Suppressor macrophage treated with lipopolysaccharide for 1 hour (primary cell): ENCODE data around the gene TFPI.
"Not testable (repeated sequence)": the region's sequence is repeated elsewhere in the genome, so short reads cannot be mapped to it uniquely, and the experiment has no call there.

Experiments used
- DNase-seq, 3 donors: peaks; one replicate each; pipeline ENCODE4 v3.0.0-alpha.2; 2020 to 2022

Gene TFPI

DNA sequence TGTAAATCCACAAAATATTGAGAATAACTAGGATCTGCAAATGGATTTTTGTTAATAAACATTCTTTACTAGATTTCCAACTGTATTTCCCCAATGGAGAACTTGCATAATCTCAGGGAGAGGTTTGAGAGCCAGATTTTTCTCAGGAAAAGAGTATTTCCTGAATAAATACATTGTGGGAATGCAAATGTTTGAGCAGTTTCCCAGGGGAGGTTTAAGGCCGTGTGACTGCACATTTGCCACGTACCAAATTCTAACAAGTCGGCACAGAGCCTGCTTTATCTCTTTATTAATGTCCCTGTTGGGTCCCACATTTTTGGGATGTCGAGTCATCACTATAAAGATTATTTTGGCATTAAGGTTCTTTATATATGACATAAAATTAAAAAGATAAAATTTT lies 27.0 kb downstream of the TFPI start:
- no peak for DNase-seq

DNA sequence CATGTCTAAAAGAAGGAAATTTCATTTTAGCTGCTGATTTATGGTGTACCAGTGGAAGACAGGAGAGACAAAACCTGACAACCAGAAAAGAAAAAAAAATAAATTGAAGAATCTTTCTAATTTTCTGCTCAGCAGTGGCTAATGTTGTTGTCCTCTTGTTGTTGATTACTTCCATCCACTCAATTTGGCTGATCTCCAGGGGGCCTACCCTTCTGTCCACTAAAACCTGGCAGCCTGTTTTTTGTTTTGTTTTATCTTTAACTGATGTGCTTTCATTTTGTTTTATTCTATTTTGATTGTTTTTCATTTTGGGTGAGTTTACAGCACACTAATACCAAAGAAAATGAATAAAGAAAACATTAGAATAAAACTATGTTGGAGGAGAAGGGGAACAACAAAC lies 27.4 kb downstream of the TFPI start:
- no peak for DNase-seq

DNA sequence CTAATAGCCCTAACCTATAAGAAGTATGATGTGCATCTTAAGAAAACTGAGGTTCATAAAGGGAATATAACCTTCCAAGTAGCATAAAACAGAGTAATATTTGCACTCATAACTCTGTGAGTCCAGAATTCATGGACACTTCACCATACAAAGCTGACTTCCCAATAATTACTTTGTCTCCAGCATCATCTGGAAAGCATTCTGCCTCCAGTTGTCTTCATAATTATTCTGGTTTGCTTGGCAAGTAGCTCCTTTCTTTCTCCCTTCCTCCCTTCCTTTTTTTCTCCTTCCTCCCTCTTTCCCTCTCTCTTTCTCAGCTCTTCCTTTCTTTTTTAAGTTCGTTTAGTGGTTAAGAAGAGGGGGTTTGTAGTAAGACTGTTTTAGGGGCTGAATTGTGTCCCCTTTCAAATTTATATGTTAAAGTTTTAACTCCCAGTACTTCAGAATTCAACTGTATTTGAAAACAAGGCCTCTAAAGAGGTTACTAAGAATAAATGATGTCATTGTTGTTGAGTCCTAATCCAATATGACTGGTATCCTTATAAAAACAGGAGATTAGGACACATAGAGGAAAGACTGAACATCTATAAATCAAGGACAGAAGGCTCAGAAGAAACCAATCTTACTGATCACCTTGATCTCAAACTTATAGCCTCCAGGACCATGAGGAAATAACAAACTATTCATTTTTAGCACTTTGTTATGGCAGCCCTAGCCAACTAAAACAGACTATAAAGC lies 28.9 kb downstream of the TFPI start:
- no peak for DNase-seq

DNA sequence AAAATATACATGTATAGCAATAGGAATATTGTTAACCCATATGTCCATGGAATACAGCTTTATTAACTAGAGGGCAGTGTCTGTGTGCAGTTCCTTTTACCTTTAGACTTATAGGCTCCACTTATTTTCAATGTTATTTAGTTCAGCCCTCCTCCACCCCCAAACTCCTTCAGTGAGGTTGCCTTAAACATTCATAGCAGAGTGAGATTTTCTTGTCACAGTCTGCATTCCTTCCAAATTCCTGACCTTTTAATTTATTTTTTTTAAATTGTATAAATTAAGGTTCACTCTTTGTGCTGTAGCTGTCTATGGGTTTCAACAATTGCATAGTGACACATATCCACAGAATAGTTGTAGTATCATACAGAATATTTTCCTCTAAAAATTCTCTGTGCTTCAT lies 30.9 kb downstream of the TFPI start:
- no peak for DNase-seq

DNA sequence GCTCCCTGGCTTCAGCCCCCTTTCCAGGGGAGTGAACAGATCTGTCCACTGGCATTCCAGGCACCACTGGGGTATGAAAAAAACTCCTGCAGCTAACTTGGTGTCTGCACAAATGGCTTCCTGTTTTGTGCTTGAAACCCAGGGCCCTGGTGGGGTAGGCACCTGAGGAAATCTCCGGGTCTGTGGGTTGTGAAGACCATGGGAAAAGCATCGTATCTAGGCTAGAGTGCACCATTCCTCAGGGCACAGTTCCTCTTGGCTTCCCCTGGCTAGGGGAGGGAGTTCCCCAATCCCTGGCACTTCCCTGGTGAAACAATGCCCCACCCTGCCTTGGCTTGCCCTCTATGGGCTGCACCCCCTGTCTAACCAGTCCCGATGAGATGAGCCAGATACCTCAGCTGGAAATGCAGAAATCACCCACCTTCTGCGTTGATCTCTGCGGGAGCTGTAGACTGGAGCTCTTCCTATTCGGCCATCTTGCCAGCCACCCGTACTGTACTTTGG lies 34.1 kb downstream of the TFPI start:
- no peak for DNase-seq

DNA sequence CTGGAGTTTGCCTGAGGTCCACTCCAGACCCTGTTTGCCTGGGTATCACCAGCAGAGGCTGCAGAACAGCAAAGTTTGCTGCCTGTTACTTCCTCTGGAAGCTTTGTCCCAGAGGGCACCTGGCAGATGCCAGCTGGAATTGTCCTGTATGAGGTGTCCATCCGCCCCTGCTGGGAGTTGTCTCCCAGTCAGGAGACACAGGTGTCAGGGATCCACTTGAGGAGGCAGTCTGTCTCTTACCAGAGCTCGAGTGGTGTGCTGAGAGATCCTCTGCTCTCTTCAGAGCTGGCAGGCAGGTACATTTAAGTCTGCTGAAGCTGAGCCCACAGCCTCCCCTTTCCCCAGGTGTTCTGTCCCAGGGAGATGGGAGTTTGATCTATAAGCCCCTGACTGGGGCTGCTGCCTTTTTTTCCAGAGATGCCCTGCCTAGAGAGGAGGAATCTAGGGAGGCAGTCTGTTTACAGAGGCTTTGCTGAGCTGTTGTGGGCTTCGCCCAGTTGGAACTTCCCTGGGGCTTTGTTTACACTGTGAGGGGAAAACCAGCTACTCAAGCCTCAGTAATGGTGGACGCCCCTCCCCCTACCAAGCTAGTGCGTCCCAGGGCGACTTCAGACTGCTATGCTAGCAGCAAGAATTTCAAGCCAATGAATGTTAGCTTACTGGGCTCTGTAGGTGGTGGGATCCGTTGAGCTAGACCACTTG lies 34.7 kb downstream of the TFPI start:
- DNase-seq = no peak

DNA sequence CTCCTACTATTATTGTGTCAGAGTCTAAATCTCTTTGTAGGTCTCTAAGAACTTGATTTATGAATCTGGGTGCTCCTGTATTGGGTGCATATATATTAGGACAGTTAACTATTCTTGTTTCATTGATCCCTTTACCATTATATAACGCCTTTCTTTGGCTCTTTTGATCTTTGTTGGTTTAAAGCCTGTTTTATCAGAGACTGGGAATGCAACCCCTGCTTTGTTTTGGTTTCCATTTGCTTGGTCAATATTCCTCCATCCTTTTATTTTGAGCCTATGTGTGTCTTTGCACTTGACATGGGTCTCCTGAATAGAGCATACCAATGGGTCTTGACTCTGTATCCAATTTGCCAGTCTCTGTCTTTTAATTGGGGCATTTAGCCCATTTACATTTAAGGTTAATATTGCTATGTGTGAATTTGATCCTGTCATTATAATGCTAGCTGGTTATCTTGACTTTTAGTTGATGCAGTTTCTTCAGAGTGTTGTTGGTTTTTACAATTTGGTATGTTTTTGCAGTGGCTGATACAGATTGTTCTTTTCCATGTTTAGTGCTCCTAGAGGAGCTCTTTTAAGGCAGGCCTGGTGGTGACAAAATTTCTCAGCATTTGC lies 36.4 kb downstream of the TFPI start:
- DNase-seq = not testable (repeated sequence)

DNA sequence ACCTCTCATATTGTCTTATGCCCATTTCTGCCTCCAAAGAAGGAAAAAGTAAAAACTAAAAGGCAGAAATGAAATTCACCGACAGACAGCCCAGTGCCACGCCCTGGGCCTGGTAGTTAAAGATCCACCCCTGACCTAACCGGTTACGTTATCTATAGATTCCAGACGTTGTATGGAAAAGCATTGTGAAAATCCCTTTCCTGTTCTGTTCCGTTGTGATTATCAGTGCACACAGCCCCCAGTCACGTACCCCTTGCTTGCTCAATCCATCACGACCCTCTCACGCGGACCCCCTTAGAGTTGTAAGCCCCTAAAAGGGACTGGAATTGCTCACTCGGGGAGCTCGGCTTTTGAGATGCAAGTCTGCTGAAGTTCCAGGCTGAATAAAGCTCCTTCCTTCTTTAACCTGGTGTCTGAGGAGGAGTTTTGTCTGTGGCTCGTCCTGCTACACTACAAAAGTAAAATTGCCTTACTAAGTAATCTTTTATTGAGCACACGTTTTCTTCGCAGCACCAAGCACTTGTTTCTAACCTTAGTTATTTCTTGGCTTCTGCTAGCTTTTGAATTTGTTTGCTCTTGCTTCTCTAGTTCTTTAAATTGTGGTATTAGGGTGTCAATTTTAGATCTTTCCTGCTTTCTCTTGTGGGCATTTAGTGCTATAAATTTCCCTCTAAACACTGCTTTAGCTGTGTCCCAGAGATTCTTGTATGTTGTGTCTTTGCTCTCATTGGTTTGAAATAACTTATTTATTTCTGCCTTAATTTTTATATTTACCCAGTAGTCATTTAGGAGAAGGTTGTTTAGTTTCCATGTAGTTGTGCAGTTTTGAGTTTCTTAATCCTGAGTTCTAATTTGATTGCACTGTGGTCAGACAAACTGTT lies 37.4 kb downstream of the TFPI start:
- not testable (repeated sequence) for DNase-seq

DNA sequence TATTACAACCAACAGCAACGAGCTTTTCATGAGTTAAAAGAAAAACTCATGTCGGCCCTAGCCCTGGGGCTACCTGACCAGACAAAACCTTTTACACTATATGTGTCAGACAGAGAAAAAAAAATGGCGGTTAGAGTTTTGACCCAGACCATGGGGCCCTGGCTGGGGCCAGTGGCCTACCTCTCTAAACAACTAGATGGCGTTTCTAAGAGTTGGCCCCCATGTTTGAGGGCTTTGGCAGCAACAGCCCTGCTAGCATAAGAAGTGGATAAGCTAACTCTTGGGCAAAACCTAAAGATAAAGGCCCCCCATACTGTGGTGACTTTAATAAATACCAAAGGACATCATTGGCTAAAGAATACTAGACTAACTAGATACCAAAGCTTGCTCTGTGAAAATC lies 39.3 kb downstream of the TFPI start:
- DNase-seq = no peak

DNA sequence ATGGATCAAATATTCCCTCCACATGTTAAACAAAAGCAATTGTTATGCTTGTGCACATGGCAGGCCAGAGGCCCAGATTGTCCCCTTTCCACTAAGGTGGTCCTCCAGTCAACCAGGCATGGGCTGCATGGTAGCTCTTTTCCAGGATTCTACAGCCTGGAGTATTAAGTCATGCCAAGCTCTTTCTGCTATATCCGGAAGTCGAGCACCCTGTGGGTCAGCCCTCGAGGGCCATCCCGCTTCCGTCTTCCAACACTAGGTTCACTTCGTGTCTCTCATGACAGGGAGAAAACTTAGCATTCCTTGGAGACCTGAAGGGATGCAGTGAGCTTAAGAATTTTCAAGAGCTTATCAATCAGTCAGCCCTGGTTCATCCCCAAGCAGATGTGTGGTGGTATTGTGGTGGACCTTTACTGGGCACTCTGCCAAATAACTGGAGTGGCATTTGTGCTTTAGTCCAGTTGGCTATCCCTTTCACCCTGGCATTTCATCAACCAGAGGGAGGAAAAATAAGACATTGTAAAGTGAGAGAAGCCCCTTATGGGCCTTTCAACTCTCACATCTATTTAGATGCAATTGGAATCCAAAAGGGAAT lies 39.9 kb downstream of the TFPI start:
- not testable (repeated sequence) for DNase-seq

DNA sequence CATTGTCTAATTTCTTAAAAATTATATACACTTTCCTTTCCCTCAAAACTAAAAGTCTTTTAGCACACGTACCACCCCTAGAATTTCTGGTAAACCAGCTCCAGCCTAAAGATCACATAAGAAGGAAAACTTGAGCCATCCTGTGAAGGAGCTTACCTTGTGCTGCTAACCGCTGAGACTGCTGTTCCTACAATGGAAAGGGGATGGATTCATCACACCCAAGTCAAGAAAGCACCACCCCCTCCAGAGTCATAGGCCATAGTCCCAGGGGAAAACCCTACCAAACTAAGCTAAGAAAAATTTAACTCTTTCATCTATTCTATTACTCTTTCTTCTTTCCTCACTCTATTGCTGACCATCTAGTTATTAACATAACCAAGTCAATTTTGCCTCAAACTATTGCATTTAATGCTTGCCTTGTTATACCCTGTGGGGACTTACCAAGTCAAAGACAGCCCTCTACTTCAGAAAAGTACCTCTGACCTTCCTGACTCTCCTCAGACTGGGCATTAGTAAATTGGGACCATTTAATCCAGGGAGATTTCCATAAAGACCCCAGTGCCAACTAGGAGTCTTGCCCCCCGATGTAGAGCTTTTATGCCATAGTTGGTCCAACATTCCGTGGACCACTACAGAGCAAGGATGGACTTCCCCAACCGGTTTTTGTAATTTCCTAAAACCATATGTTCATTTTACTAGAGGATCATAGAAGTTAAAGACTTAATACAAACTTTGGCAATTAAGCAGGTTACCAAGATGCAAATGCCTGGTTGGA lies 40.6 kb downstream of the TFPI start:
- not testable (repeated sequence) for DNase-seq

DNA sequence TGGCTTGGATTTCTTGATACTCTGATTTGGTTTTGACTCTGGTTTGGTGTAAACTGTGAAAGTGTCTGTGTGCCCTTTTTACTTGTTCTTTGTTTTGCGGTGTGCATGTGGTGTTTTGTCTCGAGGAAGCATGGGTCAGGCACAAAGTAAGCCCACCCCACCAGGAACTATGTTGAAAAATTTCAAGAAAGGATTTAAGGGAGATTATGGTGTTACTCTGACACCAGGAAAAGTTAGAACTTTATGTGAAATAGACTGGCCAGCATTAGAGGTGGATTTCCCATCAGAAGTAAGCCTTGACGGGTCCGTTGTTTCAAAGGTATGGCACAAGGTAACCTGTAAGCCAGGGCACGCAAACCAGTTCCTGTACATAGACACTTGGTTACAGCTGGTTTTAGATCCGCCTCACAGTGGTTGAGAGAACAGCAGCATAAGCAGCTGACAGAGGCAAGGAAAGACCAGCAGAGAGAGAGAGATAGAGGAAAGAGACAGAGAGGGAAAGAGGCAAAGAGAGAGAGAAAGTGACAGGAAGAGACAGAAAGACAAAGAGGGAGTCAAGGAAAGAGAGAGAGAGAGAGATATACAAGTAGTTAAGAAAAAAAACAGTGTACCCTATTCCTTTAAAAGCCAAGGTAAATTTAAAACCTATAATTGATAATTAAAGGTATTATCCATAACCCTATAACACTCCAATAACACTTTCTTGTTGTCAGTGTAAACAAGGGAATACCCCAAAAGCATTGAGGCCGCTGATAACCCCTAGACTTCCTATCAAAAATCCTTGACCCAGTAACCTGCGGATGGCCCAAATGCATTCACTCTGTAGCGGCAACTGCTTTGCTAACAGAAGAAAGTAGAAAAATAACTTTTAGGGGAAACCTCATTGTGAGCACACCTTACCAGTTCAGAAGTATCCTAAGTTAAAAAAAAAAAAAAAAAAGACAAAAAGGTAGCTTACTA lies 42.6 kb downstream of the TFPI start:
- DNase-seq = no peak

DNA sequence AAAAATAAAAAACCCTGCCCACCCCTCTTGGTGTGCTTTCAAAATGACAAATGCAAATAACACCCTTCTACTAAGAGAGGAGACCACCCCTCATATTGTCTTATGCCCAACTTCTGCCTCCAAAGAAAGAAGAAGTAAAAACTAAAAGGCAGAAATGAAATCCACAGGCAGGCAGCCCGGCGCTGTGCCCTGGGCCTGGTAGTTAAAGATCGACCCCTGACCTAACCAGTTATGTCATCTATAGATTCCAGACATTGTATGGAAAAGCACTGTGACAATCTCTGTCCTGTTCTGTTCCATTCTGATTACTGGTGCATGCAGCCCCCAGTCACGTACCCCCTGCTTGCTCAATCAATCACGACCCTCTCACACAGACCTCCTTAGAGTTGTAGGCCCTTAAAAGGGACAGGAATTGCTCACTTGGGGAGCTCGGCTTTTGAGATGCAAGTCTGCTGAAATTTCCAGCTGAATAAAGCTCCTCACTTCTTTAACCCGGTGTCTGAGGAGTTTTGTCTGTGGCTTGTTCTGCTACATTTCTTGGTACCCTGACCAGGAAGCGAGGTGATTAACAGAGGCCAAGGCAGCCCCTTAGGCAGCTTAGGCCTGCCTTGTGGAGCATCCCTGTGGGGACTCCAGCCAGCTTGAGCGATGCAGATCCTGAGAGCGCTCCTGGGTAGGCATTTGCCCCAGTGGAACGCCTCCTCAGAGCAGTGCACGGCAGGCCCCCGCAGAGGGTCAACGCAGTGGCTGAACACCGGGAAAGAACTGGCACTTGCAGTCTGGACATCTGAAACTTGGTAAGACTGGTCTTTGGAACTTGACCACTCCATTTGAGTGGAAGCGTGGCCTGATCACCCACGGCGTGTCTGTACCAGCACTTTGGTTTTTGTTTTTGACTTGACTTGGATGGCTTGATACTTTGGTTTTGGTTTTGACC lies 43.5 kb downstream of the TFPI start:
- not testable (repeated sequence) for DNase-seq

DNA sequence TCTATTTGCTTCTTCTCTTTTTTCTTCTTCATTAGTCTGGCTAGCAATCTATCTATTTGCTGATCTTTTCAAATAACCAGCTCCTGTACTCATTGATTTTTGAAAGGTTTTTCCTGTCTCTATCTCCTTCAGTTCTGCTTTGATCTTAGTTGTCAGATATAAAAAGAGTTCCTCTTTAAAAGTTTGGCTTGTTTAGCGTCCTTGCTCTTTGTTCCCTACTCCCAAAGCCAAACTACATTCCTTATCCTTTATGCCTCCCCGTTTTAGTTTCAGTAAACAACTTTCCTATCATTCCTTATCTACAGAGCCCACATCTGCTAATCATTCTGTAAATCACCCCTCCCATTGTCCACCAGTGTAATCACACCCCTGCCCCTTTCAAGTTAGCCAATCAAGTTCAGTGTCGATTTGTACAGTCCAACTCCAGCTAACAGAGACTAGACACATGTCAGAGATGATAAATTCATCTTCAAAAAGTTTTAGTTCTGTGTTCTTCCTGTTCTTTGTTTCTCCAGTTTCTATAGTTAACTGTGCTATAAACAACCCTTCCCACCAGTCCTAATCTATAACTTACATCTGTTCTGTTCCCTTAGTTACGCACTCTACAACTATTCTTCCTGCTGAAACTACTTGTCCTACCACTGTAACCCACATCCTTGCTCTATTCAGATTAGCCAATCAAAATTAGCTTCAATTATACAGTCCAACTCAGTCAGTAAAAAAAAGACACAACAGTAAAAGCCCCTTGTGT lies 44.4 kb downstream of the TFPI start:
- DNase-seq = no peak

DNA sequence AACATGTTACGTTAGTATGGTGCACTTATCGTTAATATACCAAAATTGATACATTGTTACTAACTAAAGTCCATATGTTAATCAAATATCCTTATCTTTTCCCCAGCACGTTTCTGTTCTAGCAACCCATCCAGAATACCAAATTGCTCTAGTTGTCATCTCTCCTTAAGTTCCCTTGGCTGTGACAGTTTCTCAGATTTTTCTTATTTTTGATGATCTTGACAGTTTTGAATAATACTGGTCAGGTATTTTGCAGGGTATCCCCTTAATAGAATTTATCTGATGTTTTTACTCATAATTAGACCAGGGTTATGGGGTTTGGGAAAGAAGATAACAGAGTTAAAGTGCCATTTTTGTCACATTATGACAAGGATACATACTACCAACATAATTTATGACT lies 47.8 kb downstream of the TFPI start:
- DNase-seq = no peak

DNA sequence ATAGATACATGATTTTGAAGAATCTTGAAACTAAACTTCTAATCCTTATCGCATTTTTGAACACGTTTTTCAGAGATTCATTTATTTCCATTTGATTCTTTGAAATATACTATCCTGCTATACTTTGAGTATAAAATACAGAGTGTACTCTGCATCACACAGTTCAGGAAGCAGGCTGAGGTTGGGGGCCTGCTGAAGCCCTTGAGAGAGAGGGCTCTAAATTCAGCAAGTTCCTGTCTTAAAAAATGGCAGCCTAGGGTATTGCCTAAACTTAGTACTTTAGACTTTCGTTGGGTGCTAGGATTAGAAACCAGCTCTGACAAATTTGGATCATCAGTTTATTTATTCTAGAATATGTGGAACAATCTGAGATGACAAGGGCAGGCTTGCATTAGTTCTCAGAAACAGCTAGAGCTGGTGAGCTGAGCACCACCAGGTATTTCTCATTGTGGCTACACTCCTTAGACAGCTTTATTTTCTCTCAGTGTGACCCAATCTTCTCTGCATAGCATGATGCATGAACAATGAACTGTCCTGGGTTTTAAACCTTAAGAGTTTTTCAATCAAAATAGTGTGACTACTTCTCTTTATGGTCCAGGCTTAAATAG lies 49.1 kb downstream of the TFPI start:
- no peak for DNase-seq

DNA sequence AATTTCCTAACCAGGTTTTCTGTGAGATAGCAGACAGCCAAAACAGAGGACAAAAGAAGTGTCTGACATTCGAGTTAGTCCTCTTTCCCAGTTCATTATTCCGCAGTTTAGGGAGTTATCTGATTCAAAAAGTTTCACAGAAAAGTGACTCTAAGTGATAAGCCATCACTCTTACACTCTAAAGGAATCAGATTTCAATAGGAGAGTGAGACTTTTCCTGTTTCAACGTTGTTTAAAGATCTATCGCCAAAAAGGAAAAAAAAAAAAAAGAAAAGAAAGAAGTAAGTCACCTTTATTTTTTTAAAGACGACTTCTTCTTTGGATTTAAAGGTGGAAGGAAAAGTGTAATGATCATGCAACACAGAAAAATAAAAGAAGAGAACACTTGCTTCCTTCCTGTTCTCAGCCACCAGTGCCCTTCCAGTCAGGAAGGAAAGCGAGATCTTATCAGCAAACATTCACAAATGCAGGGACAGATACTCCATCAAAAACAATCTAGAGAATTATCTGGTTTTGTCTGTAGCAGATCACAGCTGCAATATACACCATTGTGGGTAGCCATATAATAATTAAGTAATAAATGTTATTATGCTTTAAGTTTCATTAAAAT lies 49.8 kb downstream of the TFPI start:
- DNase-seq = no peak

DNA sequence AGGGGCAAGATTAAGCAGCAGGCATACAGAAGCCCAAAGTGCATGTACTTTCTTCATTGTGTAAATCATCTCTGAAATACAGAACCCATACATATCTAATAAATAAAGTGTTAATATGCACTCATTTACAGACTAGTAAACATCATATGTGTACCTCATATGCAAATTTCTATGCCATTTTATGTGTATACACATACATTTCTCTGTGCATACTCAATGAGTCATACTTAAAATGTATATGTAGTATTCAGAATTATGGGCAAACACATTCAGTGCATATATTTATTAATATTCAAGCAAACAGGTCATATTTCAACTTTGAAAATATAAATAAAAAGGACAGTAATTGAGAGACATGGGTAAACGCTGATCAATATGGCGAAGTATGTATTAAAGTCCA lies 50.5 kb downstream of the TFPI start:
- DNase-seq = no peak
